IPS-NIHi7 (cell line): ENCODE measurements around the gene POU6F2.
A peak's percentile ranks its signal among the peaks of the same experiment; 100 is the strongest.
"Not testable (repeated sequence)": the region's sequence is repeated elsewhere in the genome, so short reads cannot be mapped to it uniquely, and the experiment has no call there.

ENCODE experiments used
- DNase-seq: peaks from one replicate; pipeline ENCODE4 v3.0.0; 2012; ENCODE audit warnings: mixed read lengths; ENCODE audit errors: extremely low spot score

The POU6F2 gene

GRCh38 chr7:39349452-39350123 is 371.9 kb downstream of the POU6F2 start:
- DNase-seq = no peak

- DNase-seq = peak; percentile 82
Observed at GRCh38 chr7:39353615-39354376, 376.1 kb downstream of the POU6F2 start.

- DNase-seq = no peak
Observed at GRCh38 chr7:39355664-39356063, 378.0 kb downstream of the POU6F2 start.

GRCh38 chr7:39356172-39356925 is 378.6 kb downstream of the POU6F2 start:
- DNase-seq = no peak

GRCh38 chr7:39357648-39358047 is 379.9 kb downstream of the POU6F2 start:
- peak; percentile 48 for DNase-seq

- DNase-seq = no peak
Observed at GRCh38 chr7:39360038-39360437, 382.3 kb downstream of the POU6F2 start.

- no peak for DNase-seq
Observed at GRCh38 chr7:39360766-39361165, 383.1 kb downstream of the POU6F2 start.

- no peak for DNase-seq
Observed at GRCh38 chr7:39365751-39366295, 388.1 kb downstream of the POU6F2 start.

GRCh38 chr7:39367451-39367850 is 389.7 kb downstream of the POU6F2 start:
- DNase-seq = no peak

GRCh38 chr7:39367943-39368342 is 390.2 kb downstream of the POU6F2 start:
- DNase-seq = no peak

- DNase-seq = no peak
Observed at GRCh38 chr7:39372383-39372782, 394.7 kb downstream of the POU6F2 start.

- no peak for DNase-seq
Observed at GRCh38 chr7:39374436-39375040, 396.8 kb downstream of the POU6F2 start.

GRCh38 chr7:39375047-39375873 is 397.6 kb downstream of the POU6F2 start:
- DNase-seq = no peak

- DNase-seq = no peak
Observed at GRCh38 chr7:39375874-39376190, 398.1 kb downstream of the POU6F2 start.

- not testable (repeated sequence) for DNase-seq
Observed at GRCh38 chr7:39376881-39377280, 399.2 kb downstream of the POU6F2 start.

- DNase-seq = no peak
Observed at GRCh38 chr7:39379416-39379815, 401.7 kb downstream of the POU6F2 start.

- DNase-seq = no peak
Observed at GRCh38 chr7:39383136-39383535, 405.4 kb downstream of the POU6F2 start.

GRCh38 chr7:39384386-39384785 is 406.7 kb downstream of the POU6F2 start:
- DNase-seq = no peak

- peak; percentile 31 for DNase-seq
Observed at GRCh38 chr7:39386718-39387117, 409.0 kb downstream of the POU6F2 start.

- no peak for DNase-seq
Observed at GRCh38 chr7:39392151-39392550, 414.4 kb downstream of the POU6F2 start.

- DNase-seq = no peak
Observed at GRCh38 chr7:39394105-39394680, 416.5 kb downstream of the POU6F2 start.
